NCI-H146 treated with DMSO at 0.1 percent for 48 hours (cell line): ENCODE results near the gene CT45A7.
"Not testable (repeated sequence)": the region's sequence is repeated elsewhere in the genome, so short reads cannot be mapped to it uniquely, and the experiment has no call there.

ENCODE experiments used
- DNase-seq: peaks from one replicate; lab custom pipeline; 2025; ENCODE audit not compliant: unreplicated experiment; lab: John Stamatoyannopoulos, UW

Gene CT45A7, protein sequence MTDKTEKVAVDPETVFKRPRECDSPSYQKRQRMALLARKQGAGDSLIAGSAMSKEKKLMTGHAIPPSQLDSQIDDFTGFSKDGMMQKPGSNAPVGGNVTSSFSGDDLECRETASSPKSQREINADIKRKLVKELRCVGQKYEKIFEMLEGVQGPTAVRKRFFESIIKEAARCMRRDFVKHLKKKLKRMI

DNA sequence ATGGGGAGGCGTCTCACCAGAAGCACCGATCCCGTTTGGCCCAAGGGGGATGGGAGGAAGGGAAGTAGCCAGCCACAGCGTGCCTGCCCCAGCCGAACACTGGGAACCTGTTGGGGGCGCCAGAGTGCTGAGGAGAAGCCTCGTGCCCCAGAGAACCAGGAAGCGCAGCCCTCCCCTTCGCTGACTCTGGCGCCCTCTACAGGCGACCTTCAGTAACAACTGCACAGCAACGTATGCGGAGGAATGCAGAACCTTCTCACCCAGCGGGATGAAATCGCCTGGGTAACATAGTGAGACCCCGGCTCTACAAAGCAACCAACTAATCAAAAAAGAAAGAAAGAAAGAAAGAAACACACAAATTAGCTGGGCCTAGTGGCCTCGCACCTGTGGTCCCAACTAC lies at the start of gene CT45A7:
Gene CT45A7 (minus strand): TSS at position 101 of the 400 bp plus-strand sequence. CDS start 3,747 bp downstream, outside the sequence.
- DNase-seq: not testable (repeated sequence)

DNA sequence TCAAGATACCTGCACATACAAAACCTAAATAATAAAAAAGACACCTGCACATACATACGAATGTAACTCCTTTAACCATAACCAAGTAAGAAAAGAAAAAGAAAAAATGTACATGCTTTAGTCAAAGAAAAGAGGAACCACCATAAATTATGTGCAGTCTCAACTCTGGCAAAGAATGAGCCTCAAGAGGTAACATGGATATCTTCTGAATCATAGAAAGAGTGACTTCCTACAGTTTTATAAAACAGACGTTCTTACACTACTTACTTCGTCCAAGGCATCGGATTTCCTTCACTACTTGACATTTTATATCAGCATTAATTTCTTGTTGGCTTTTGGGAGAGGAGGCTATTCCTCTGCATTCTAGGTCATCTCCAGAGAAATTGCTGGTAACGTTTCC lies 45.7 kb upstream of the CT45A7 start:
- DNase-seq: not testable (repeated sequence)

DNA sequence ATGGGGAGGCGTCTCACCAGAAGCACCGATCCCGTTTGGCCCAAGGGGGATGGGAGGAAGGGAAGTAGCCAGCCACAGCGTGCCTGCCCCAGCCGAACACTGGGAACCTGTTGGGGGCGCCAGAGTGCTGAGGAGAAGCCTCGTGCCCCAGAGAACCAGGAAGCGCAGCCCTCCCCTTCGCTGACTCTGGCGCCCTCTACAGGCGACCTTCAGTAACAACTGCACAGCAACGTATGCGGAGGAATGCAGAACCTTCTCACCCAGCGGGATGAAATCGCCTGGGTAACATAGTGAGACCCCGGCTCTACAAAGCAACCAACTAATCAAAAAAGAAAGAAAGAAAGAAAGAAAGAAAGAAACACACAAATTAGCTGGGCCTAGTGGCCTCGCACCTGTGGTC lies 34.6 kb upstream of the CT45A7 start, which contains the start of gene CT45A9:
Gene CT45A9 (minus strand): TSS at position 101 of the 400 bp plus-strand sequence. CDS start 3,751 bp downstream, outside the sequence.
- DNase-seq: not testable (repeated sequence)

DNA sequence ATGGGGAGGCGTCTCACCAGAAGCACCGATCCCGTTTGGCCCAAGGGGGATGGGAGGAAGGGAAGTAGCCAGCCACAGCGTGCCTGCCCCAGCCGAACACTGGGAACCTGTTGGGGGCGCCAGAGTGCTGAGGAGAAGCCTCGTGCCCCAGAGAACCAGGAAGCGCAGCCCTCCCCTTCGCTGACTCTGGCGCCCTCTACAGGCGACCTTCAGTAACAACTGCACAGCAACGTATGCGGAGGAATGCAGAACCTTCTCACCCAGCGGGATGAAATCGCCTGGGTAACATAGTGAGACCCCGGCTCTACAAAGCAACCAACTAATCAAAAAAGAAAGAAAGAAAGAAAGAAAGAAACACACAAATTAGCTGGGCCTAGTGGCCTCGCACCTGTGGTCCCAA lies 17.4 kb upstream of the CT45A7 start, which contains the start of gene CT45A8:
Gene CT45A8 (minus strand): TSS at position 101 of the 400 bp plus-strand sequence. CDS start 3,755 bp downstream, outside the sequence.
- not testable (repeated sequence) for DNase-seq

DNA sequence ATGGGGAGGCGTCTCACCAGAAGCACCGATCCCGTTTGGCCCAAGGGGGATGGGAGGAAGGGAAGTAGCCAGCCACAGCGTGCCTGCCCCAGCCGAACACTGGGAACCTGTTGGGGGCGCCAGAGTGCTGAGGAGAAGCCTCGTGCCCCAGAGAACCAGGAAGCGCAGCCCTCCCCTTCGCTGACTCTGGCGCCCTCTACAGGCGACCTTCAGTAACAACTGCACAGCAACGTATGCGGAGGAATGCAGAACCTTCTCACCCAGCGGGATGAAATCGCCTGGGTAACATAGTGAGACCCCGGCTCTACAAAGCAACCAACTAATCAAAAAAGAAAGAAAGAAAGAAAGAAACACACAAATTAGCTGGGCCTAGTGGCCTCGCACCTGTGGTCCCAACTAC lies 17.2 kb downstream of the CT45A7 start, which contains the start of gene CT45A2:
Gene CT45A2 (minus strand): TSS at position 101 of the 400 bp plus-strand sequence. CDS start 3,747 bp downstream, outside the sequence.
- DNase-seq: not testable (repeated sequence)

DNA sequence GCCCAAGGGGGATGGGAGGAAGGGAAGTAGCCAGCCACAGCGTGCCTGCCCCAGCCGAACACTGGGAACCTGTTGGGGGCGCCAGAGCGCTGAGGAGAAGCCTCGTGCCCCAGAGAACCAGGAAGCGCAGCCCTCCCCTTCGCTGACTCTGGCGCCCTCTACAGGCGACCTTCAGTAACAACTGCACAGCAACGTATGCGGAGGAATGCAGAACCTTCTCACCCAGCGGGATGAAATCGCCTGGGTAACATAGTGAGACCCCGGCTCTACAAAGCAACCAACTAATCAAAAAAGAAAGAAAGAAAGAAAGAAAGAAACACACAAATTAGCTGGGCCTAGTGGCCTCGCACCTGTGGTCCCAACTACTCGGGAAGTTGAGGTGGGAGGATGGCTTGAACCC lies 34.4 kb downstream of the CT45A7 start, which contains the start of gene CT45A6:
Gene CT45A6 (minus strand): TSS at position 101 of the 400 bp plus-strand sequence. CDS start 3,794 bp downstream, outside the sequence.
- DNase-seq: not testable (repeated sequence)

DNA sequence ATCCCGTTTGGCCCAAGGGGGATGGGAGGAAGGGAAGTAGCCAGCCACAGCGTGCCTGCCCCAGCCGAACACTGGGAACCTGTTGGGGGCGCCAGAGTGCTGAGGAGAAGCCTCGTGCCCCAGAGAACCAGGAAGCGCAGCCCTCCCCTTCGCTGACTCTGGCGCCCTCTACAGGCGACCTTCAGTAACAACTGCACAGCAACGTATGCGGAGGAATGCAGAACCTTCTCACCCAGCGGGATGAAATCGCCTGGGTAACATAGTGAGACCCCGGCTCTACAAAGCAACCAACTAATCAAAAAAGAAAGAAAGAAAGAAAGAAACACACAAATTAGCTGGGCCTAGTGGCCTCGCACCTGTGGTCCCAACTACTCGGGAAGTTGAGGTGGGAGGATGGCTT lies 51.7 kb downstream of the CT45A7 start, which contains the start of gene CT45A5:
Gene CT45A5 (minus strand): TSS at position 101 of the 400 bp plus-strand sequence. CDS start 3,774 bp downstream, outside the sequence.
- DNase-seq: not testable (repeated sequence)
